ENCODE data around the gene KCTD21.

DNA sequence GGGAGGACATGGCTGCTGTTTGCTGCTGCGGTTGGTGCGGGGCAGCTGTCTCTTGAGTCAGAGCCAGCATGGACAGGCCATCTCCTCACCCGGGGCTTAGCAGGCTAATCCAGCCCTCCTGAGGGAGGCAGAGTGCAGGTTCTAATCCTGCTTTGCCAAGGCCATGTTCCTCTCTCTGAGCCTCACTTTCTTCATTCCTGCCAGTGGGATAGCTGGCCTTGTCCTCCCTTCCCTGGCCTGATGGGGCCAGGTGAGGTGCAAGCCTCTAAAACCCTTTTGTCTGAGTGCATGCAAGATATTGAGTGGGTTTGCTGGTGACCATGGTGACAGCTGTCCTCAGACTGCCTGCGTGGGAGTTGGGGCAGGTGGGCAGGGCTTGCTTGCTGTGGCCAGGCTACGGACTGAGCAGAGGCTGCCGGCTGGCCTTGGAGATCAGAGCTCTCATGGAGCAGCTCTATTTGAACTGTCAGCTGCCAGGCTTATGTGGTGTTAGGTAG is 3.8 kb upstream of the KCTD21 start:
- TF ChIP-seq ARNTL (CRISPR knock-in tag; IDR thresholded peaks at IDR 0.05; ENCODE audit: borderline replicate concordance, low read depth) (no peak), ZFP3 (CRISPR knock-in tag; IDR thresholded peaks at IDR 0.05) (no peak), ESRRG (CRISPR knock-in tag; IDR thresholded peaks at IDR 0.05) (no peak), ZFP30 (CRISPR knock-in tag; IDR thresholded peaks at IDR 0.05) (no peak), CSDC2 (CRISPR knock-in tag; IDR thresholded peaks at IDR 0.05) (no peak), ISL1 (CRISPR knock-in tag; IDR thresholded peaks at IDR 0.05) (no peak), PPARA (CRISPR knock-in tag; IDR thresholded peaks at IDR 0.05; ENCODE audit: borderline replicate concordance) (no peak), ZNF70 (CRISPR knock-in tag; IDR thresholded peaks at IDR 0.05) (no peak)
- TF ChIP-seq, protein P1, sequence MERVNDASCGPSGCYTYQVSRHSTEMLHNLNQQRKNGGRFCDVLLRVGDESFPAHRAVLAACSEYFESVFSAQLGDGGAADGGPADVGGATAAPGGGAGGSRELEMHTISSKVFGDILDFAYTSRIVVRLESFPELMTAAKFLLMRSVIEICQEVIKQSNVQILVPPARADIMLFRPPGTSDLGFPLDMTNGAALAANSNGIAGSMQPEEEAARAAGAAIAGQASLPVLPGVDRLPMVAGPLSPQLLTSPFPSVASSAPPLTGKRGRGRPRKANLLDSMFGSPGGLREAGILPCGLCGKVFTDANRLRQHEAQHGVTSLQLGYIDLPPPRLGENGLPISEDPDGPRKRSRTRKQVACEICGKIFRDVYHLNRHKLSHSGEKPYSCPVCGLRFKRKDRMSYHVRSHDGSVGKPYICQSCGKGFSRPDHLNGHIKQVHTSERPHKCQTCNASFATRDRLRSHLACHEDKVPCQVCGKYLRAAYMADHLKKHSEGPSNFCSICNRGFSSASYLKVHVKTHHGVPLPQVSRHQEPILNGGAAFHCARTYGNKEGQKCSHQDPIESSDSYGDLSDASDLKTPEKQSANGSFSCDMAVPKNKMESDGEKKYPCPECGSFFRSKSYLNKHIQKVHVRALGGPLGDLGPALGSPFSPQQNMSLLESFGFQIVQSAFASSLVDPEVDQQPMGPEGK (CRISPR knock-in tag; IDR thresholded peaks at IDR 0.05; ENCODE audit: borderline replicate concordance) = no peak
- TF ChIP-seq, protein P2, sequence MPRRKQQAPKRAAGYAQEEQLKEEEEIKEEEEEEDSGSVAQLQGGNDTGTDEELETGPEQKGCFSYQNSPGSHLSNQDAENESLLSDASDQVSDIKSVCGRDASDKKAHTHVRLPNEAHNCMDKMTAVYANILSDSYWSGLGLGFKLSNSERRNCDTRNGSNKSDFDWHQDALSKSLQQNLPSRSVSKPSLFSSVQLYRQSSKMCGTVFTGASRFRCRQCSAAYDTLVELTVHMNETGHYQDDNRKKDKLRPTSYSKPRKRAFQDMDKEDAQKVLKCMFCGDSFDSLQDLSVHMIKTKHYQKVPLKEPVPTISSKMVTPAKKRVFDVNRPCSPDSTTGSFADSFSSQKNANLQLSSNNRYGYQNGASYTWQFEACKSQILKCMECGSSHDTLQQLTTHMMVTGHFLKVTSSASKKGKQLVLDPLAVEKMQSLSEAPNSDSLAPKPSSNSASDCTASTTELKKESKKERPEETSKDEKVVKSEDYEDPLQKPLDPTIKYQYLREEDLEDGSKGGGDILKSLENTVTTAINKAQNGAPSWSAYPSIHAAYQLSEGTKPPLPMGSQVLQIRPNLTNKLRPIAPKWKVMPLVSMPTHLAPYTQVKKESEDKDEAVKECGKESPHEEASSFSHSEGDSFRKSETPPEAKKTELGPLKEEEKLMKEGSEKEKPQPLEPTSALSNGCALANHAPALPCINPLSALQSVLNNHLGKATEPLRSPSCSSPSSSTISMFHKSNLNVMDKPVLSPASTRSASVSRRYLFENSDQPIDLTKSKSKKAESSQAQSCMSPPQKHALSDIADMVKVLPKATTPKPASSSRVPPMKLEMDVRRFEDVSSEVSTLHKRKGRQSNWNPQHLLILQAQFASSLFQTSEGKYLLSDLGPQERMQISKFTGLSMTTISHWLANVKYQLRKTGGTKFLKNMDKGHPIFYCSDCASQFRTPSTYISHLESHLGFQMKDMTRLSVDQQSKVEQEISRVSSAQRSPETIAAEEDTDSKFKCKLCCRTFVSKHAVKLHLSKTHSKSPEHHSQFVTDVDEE (CRISPR knock-in tag; IDR thresholded peaks at IDR 0.05) = no peak
- TF ChIP-seq, protein P3, sequence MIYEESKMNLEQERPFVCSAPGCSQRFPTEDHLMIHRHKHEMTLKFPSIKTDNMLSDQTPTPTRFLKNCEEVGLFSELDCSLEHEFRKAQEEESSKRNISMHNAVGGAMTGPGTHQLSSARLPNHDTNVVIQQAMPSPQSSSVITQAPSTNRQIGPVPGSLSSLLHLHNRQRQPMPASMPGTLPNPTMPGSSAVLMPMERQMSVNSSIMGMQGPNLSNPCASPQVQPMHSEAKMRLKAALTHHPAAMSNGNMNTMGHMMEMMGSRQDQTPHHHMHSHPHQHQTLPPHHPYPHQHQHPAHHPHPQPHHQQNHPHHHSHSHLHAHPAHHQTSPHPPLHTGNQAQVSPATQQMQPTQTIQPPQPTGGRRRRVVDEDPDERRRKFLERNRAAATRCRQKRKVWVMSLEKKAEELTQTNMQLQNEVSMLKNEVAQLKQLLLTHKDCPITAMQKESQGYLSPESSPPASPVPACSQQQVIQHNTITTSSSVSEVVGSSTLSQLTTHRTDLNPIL (CRISPR knock-in tag; IDR thresholded peaks at IDR 0.05; ENCODE audit: low read depth) = no peak

All from SK-N-SH treated with all-trans-retinoic acid at 6 μM for 48 hours (cell line).